ENCODE data around the gene NPAS3.

DNA sequence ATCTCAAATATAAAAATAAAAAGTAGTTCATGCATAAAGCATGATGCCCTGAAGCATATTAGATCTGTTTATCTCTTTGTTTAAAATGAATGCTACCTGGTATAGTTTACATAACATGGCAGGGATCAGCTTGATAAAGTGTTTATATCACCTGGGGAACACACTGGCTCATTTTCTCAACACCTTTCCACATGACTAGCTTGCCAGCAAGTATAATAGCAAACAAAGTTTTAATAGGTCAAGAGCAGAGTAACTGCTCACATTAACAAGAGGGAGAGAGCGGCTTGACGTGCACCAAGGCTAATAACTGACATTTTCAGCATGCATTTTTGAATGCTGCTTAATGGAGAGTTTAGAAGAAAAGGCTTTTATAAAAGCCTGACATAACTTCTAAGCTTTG, 765.8 kb downstream of the NPAS3 start:
- TF ChIP-seq CTCF (conservative IDR thresholded peaks at IDR 0.05; ENCODE audit: low read length) (no peak), EZH2phosphoT487 (IDR thresholded peaks at IDR 0.05; ENCODE audit: borderline replicate concordance) (no peak)

Data from Loucy (cell line).